Measurements from ENCODE around the gene GPSM1. TPM values are rescaled to one million over a fixed set of nuclear protein-coding genes. Genes with fewer than 3 reads are reported as not detected.

Gene GPSM1
- total RNA-seq, 1 experiment from 2014 or later, result 26.9 TPM

DNA sequence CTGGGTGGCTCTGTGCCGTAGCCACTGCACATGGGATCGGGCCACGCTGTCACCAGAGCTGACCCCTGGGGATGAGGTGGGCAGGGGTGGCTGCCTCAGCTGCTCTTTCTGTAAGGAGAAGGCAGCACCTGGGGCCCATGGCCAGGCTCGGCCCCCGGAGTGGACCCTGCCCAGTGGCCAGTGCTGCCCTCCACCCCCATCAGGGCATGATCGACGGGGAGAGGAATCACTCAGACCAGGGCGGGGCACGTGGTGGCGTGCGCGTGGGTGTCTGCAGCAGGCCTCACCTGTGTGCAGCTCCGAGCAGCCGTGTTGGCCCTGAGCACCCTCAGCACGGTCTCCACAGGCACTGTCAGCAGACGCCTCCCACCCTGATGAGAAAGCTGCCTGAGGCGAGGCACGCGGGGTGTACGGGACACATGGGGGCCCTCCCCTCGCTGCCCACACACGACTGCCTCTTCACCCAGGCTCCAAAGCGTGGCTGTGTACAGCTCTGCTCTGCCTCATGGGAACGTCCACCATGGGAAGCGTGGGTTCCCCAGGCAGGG, 54.7 kb downstream of the GPSM1 start:
- H3K36me3 ChIP-seq (ENCODE audit: low read depth, low read length), result peaks cover 5% of the 10 kb centered on the region; the same call in 1 of the 2 replicates
- no peaks in the 10 kb centered on the region for H3K4me1 ChIP-seq (ENCODE audit: insufficient read depth, low read length)
- H3K9me2 ChIP-seq (replicated peaks; ENCODE audit: low read length), result no peaks in the 10 kb centered on the region
- TF ChIP-seq EZH2 (IDR thresholded peaks at IDR 0.05; ENCODE audit: low read length, unreplicated experiment) (no peak), CTCF (conservative IDR thresholded peaks at IDR 0.05; ENCODE audit: low read depth, low read length) (no peak), EZH2phosphoT487 (IDR thresholded peaks at IDR 0.05; ENCODE audit: borderline replicate concordance, low read length) (no peak)
- H3K27ac ChIP-seq (ENCODE audit: low read length), result no peak overlapping the region
- H3K79me2 ChIP-seq (ENCODE audit: low read length), result no peaks in the 10 kb centered on the region
- ATAC-seq, result no peak
- no peak overlapping the region for H3K4me3 ChIP-seq (ENCODE audit: low read length)
- POLR2A ChIA-PET (ENCODE audit: unreplicated experiment), result no interaction called here
- BruUV-seq (replicated peaks), result no TSS peak
- intact Hi-C loops (cut with micrococcal nuclease), result no loop called here
- H3K27me3 ChIP-seq (ENCODE audit: low read length), result no peaks in the 10 kb centered on the region
- no peak for DNase-seq
- no peaks in the 10 kb centered on the region for H3F3A ChIP-seq (ENCODE audit: low read length, unreplicated experiment)
- H4K20me1 ChIP-seq (ENCODE audit: low read length), result no peaks in the 10 kb centered on the region
- CTCF ChIA-PET, result no interaction called here
- no peak overlapping the region for H3K4me2 ChIP-seq (ENCODE audit: low read length)
- no peak overlapping the region for H2AFZ ChIP-seq (ENCODE audit: low read length)
- no peaks in the 10 kb centered on the region for H3K9me3 ChIP-seq (ENCODE audit: low read length)
- H3K9ac ChIP-seq (ENCODE audit: low read length), result no peak overlapping the region

DNA sequence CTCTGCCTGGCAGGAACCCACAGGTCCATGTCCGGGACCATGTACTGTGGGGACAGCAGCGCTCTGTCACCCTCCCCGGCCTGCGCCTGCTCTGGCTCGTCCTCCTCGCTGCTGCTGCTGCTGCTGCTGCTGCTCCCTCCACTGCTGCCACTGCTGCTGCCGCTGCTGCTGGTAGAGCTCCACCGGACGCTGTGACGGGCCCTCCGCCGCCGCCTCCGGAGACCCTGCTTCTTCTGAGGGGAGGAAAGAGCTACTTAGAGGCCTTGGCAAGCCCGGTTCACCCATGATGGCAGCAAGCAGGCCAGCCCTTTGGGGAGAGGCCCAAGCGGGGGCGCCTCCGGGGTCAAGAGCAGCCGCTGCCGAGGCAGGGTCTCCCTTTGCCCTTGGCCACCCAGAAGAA, 56.1 kb downstream of the GPSM1 start:
- Histone ChIP-seq H3K4me2 (ENCODE audit: low read length) (no peak overlapping the region), H3K4me1 (ENCODE audit: insufficient read depth, low read length) (no peaks in the 10 kb centered on the region), H4K20me1 (ENCODE audit: low read length) (no peaks in the 10 kb centered on the region), H3K79me2 (ENCODE audit: low read length) (no peaks in the 10 kb centered on the region), H3K9me3 (ENCODE audit: low read length) (no peaks in the 10 kb centered on the region), H3K27ac (ENCODE audit: low read length) (no peak overlapping the region), H3K9me2 (replicated peaks; ENCODE audit: low read length) (no peaks in the 10 kb centered on the region), H3K27me3 (ENCODE audit: low read length) (no peaks in the 10 kb centered on the region), H3K9ac (ENCODE audit: low read length) (no peak overlapping the region), H3F3A (ENCODE audit: low read length, unreplicated experiment) (no peaks in the 10 kb centered on the region), H2AFZ (ENCODE audit: low read length) (no peak overlapping the region), H3K36me3 (ENCODE audit: low read depth, low read length) (peaks cover 9% of the 10 kb centered on the region; the same call in 1 of the 2 replicates), H3K4me3 (ENCODE audit: low read length) (no peak overlapping the region)
- POLR2A ChIA-PET (ENCODE audit: unreplicated experiment), result interaction anchor here (0.6 kb wide), 1 partner anchor 20 kb away, joined by 3 read pairs; the partner anchor contains the start of gene DNLZ
- TF ChIP-seq EZH2 (IDR thresholded peaks at IDR 0.05; ENCODE audit: low read length, unreplicated experiment) (no peak), CTCF (conservative IDR thresholded peaks at IDR 0.05; ENCODE audit: low read depth, low read length) (no peak), EZH2phosphoT487 (IDR thresholded peaks at IDR 0.05; ENCODE audit: borderline replicate concordance, low read length) (no peak)
- CTCF ChIA-PET, result no interaction called here
- no peak for DNase-seq
- no peak for ATAC-seq
- no TSS peak for BruUV-seq (replicated peaks)
- intact Hi-C loops (cut with micrococcal nuclease), result no loop called here

DNA sequence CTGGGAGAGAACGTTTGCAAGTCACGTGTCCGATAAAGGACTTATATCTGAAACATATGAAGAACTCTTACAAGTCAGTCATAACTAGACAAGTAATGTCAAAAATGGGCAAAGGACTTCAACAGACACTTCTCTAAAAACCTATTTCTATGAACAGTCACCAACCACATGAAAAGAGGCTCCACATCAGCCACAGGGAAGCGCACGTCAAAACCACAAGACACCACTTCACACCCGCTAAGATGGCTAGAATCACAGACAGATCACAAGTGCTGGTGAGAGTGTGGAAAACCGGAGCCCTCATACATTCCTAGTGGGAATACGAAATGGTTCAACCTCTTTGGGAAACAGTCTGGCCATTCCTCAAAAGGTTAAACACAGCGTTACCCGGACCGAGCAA, 57.7 kb downstream of the GPSM1 start:
- Histone ChIP-seq H3F3A (ENCODE audit: low read length, unreplicated experiment) (no peaks in the 10 kb centered on the region), H3K4me1 (ENCODE audit: insufficient read depth, low read length) (no peaks in the 10 kb centered on the region), H3K27me3 (ENCODE audit: low read length) (no peaks in the 10 kb centered on the region), H3K36me3 (ENCODE audit: low read depth, low read length) (peaks cover 9% of the 10 kb centered on the region; the same call in 1 of the 2 replicates), H3K4me2 (ENCODE audit: low read length) (no peak overlapping the region), H4K20me1 (ENCODE audit: low read length) (no peaks in the 10 kb centered on the region), H3K9me3 (ENCODE audit: low read length) (no peaks in the 10 kb centered on the region), H2AFZ (ENCODE audit: low read length) (no peak overlapping the region), H3K79me2 (ENCODE audit: low read length) (no peaks in the 10 kb centered on the region), H3K4me3 (ENCODE audit: low read length) (no peak overlapping the region), H3K9ac (ENCODE audit: low read length) (no peak overlapping the region), H3K9me2 (replicated peaks; ENCODE audit: low read length) (no peaks in the 10 kb centered on the region), H3K27ac (ENCODE audit: low read length) (no peak overlapping the region)
- ChIA-PET CTCF (interaction anchor here (0.6 kb wide), 1 partner anchor 57 kb away, joined by 7 read pairs; the partner anchor contains the start of gene GPSM1), POLR2A (ENCODE audit: unreplicated experiment) (no interaction called here)
- intact Hi-C loops (cut with micrococcal nuclease), result no loop called here
- ATAC-seq (no peak), DNase-seq (no peak)
- no TSS peak for BruUV-seq (replicated peaks)
- no peak for TF ChIP-seq CTCF (conservative IDR thresholded peaks at IDR 0.05; ENCODE audit: low read depth, low read length)
- TF ChIP-seq EZH2 (IDR thresholded peaks at IDR 0.05; ENCODE audit: low read length, unreplicated experiment), result no peak
- TF ChIP-seq EZH2phosphoT487 (IDR thresholded peaks at IDR 0.05; ENCODE audit: borderline replicate concordance, low read length), result no peak

Data from PC-3 (cell line).